HFFc6 (cell line): ENCODE measurements around the gene DIP2B. TPM values are rescaled to one million over a fixed set of nuclear protein-coding genes. Genes with fewer than 3 reads are reported as not detected.

ENCODE experiments used
- DNase-seq: peaks from one replicate; pipeline ENCODE4 v3.0.0-alpha.2; 2018
- H3K27ac Mint-ChIP-seq: 2 replicates; pipeline ENCODE4 v1.8.0; 2020; ENCODE audit warnings: mild to moderate bottlenecking, mixed read lengths
- H3K27me3 Mint-ChIP-seq: 2 replicates; pipeline ENCODE4 v1.8.0; 2021; ENCODE audit warnings: mild to moderate bottlenecking, moderate library complexity, mixed read lengths; ENCODE audit not compliant: insufficient read depth
- H3K36me3 Mint-ChIP-seq: 2 replicates; pipeline ENCODE4 v1.8.0; 2021; ENCODE audit warnings: low read depth, mixed read lengths
- H3K4me1 Mint-ChIP-seq: 2 replicates; pipeline ENCODE4 v1.8.0; 2020; ENCODE audit warnings: low read depth, mixed read lengths
- H3K4me3 Mint-ChIP-seq: 2 replicates; pipeline ENCODE4 v1.8.0; 2020; ENCODE audit warnings: mild to moderate bottlenecking, moderate library complexity, mixed read lengths
- H3K9me3 Mint-ChIP-seq: 2 replicates; pipeline ENCODE4 v1.8.0; 2020; ENCODE audit warnings: mild to moderate bottlenecking, mixed read lengths
- total RNA-seq, 6 experiments: library from RNA; stranded (reverse); fragmentation: NEBNext Ultra II Directional; extraction: Animal tissue kit (Norgen Biotek cat#: 25700); gene quantifications; 2 replicates in 1 of 6; 3 replicates in 5 of 6; pipeline ENCODE4 v1.2.3, GENCODE V29; 2021
- TF ChIP-seq, protein P1 (sequence below): fragments of 200-600 bp; sonication (generic); IDR thresholded peaks from 2 replicates; pipeline ENCODE4 v1.5.0; 2021; ENCODE audit warnings: antibody characterized with exemption, mild to moderate bottlenecking

DIP2B gene
- total RNA-seq, 6 experiments from 2014 or later: 17.4 to 24.7 (median 20.6) TPM

DNA sequence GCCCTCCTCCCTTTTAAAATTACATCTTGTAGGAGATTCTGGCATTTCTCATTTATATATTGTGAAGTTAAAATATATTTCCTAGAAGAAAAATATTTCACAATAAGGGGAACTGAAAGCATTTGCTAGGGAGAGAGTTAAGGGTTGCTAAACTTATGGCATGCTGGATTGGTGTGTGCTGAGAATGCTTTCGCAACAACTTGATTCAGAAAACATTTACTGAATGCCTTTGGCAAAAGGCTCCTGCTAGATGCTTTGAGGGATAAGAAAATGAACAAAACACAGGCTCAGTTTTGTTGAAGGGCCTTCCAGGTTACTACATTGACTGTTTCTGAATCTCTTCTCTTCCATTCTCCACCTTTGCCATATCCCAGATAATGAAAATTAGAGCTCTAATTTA lies 67.5 kb downstream of the DIP2B start:
- Mint-ChIP-seq H3K4me3 (peak overlapping the region; percentile 46; the same call in 1 of the 2 replicates), H3K4me1 (peaks cover 69% of the 10 kb centered on the region), H3K27me3 (peaks cover 4% of the 10 kb centered on the region; the same call in 1 of the 2 replicates), H3K36me3 (peaks cover 5% of the 10 kb centered on the region; the same call in 1 of the 2 replicates), H3K9me3 (no peaks in the 10 kb centered on the region), H3K27ac (peak overlapping the region; percentile 73)
- peak; percentile 80 for DNase-seq
- TF ChIP-seq, protein P1, sequence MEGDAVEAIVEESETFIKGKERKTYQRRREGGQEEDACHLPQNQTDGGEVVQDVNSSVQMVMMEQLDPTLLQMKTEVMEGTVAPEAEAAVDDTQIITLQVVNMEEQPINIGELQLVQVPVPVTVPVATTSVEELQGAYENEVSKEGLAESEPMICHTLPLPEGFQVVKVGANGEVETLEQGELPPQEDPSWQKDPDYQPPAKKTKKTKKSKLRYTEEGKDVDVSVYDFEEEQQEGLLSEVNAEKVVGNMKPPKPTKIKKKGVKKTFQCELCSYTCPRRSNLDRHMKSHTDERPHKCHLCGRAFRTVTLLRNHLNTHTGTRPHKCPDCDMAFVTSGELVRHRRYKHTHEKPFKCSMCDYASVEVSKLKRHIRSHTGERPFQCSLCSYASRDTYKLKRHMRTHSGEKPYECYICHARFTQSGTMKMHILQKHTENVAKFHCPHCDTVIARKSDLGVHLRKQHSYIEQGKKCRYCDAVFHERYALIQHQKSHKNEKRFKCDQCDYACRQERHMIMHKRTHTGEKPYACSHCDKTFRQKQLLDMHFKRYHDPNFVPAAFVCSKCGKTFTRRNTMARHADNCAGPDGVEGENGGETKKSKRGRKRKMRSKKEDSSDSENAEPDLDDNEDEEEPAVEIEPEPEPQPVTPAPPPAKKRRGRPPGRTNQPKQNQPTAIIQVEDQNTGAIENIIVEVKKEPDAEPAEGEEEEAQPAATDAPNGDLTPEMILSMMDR: no peak

DNA sequence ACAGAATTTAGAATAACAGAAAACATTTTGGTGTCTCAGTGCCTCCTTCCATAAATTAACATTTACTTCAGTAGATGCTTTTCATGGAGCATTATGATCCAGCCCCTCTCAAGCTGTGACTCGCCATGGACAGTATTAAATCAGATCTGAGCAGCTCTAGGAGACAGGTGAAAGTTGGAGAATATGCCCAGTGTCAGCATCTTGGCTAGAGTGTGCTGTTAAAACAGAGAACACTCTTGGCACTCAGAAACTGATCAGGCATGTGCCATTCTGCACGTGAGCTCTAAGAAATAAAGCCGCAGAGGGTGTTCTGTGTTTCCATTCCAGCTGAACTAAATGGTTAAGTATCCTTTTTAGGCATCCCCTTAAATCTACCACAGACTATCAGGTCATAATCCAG lies 68.0 kb downstream of the DIP2B start:
- H3K27me3 Mint-ChIP-seq: peaks cover 4% of the 10 kb centered on the region; the same call in 1 of the 2 replicates
- DNase-seq: no peak
- peak overlapping the region; percentile 73 for H3K27ac Mint-ChIP-seq
- no peaks in the 10 kb centered on the region for H3K9me3 Mint-ChIP-seq
- peak overlapping the region; percentile 46; the same call in 1 of the 2 replicates for H3K4me3 Mint-ChIP-seq
- peaks cover 2% of the 10 kb centered on the region; the same call in 1 of the 2 replicates for H3K36me3 Mint-ChIP-seq
- peaks cover 69% of the 10 kb centered on the region for H3K4me1 Mint-ChIP-seq
- TF ChIP-seq, protein P1: no peak

DNA sequence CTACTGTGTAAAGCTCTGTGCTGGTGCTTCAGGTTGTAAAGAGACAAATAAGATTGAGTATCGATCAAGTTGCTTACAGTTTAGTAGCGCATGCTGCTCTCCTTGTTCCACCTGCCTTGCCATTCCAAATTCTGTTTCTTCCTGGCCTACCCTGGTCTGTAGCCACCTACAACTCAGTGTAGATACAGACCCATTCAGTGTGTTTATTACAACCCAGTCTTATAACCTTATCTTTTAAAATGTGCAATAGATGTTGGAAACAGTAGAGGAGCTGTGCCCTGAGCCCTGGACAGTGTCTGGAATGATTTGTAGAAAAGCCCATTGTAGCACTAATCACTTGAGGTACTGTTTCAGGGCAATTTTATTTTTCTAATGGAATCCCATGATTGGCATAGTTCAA lies 68.5 kb downstream of the DIP2B start:
- Mint-ChIP-seq H3K4me1 (peaks cover 66% of the 10 kb centered on the region), H3K4me3 (no peak overlapping the region), H3K36me3 (no peaks in the 10 kb centered on the region; the same call in 1 of the 2 replicates), H3K9me3 (no peaks in the 10 kb centered on the region), H3K27me3 (peaks cover 4% of the 10 kb centered on the region; the same call in 1 of the 2 replicates), H3K27ac (peak overlapping the region; percentile 35)
- no peak for DNase-seq
- TF ChIP-seq, protein P1: no peak

DNA sequence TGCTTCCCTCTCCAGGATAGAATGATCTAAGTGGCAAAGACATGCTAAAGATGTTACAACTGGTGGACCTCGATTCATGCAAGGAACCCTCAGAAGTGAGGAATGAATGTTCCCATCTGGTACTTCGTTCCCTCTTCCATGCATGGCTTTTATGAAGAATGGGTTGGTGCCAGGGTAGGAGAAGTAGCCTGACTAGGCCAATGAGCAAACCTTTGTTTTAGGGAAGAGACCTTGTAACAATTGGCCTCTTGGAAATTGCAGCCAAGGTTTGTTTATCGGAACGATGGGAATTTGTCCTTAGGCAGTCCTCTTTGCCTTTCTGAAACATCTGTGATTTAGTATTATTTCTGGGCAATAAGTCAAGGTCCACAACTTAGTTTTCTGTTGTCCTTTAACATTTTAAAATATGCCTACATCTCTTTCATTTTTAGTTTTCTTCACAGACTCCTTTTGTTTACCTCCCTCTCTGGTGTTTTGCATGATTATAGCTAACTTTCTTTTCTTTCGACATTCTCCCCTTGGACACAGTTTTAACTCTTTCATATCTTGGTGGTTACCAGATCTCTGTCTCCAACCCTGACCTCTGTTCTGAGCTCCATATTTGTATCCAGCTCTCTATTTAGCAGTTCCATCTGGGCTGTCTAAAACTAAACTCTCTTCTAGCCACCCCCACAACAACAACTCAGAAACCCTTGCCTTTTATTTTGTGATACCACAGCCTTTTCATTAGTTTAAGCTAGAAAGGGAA lies 70.0 kb downstream of the DIP2B start:
- DNase-seq: peak; percentile 62
- TF ChIP-seq, protein P1: no peak
- peaks cover 3% of the 10 kb centered on the region; the same call in 1 of the 2 replicates for H3K27me3 Mint-ChIP-seq
- H3K4me1 Mint-ChIP-seq: peaks cover 52% of the 10 kb centered on the region
- peak overlapping the region; percentile 78 for H3K27ac Mint-ChIP-seq
- H3K9me3 Mint-ChIP-seq: no peaks in the 10 kb centered on the region
- peak overlapping the region; percentile 76 for H3K4me3 Mint-ChIP-seq
- no peaks in the 10 kb centered on the region for H3K36me3 Mint-ChIP-seq

DNA sequence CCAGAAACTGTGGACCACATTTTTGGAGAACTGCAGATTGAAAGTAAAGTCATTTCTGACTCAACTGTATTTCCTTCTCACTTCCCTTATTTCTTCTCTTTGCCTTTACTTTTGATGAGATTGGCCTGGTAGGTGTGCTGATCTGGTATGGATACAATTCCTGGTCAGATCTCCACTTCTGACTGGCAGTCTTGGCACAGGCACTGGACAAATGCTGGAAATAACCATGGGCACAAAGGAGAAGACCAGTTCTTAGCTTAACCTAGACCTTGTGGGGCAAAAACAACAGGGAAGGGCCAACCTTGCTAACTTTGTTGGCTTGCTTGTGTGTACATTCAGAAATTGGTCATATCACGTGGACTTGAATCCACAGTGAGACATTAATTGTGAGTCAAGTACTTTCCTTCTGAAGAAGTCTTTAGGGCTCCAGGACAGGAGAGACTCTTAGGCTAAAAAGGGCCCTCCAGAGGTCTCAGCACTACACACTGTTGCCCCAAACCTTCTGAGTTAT lies 75.0 kb downstream of the DIP2B start:
- DNase-seq: peak; percentile 69
- Mint-ChIP-seq H3K36me3 (no peaks in the 10 kb centered on the region), H3K27me3 (no peaks in the 10 kb centered on the region), H3K4me1 (peaks cover 14% of the 10 kb centered on the region), H3K4me3 (peak overlapping the region; percentile 29; the same call in 1 of the 2 replicates), H3K27ac (peak overlapping the region; percentile 83), H3K9me3 (no peaks in the 10 kb centered on the region)
- TF ChIP-seq, protein P1: no peak
